A549 (cell line): Measurements from ENCODE around the gene HIC2.
"Not testable (repeated sequence)": the region's sequence is repeated elsewhere in the genome, so short reads cannot be mapped to it uniquely, and the experiment has no call there.

Experiments used
- FOXS1 ChIP-seq: fragments of 250-450 bp; sonication (Bioruptor Pico); IDR thresholded peaks from 2 replicates; pipeline ENCODE4 v1.5.0; 2020; ENCODE audit warnings: mild to moderate bottlenecking, moderate library complexity
- POLR2A ChIP-seq: IDR thresholded peaks from 2 replicates; pipeline ENCODE4 v1.6.1; 2012; ENCODE audit warnings: mild to moderate bottlenecking, low read length

- TF ChIP-seq FOXS1 (CRISPR knock-in tag); POLR2A: not testable (repeated sequence)
Measured at GRCh38 chr22:21402763-21403314, 14.3 kb upstream of the HIC2 start.
